ENCODE data around the gene TMEM238L. TPM values are rescaled to one million over a fixed set of nuclear protein-coding genes. Genes with fewer than 3 reads are reported as not detected.

Gene TMEM238L
- total and polyA plus RNA-seq, 9 of the 15 experiments (the other 6 are each of a cell fraction or from before 2014, with no cell fraction given) = not detected

- in situ Hi-C loops (cut with MboI) = no loop called here
Measured at GRCh38 chr17:10775058-10775457, 28.8 kb downstream of the TMEM238L start.

More at GRCh38 chr17:10775058-10775457, 28.8 kb downstream of the TMEM238L start:
- FAIRE-seq = no peak
- Histone ChIP-seq H3K4me3 (no peak overlapping the region), H3K27me3 (ENCODE audit: control insufficient read depth in 2 of 2, insufficient read depth in 2 of 2, low read length in 2 of 2) (no peaks in the 10 kb centered on the region), H3K9me3 (replicated peaks; ENCODE audit: control insufficient read depth, insufficient read depth, low read depth, low read length) (no peaks in the 10 kb centered on the region), H3K9me1 (ENCODE audit: control insufficient read depth, insufficient read depth, low read length) (no peaks in the 10 kb centered on the region), H4K20me1 (replicated peaks; ENCODE audit: control insufficient read depth, insufficient read depth, low read length) (no peaks in the 10 kb centered on the region), H3K4me1 (replicated peaks in 1 of 2; ENCODE audit: control insufficient read depth in 2 of 2, insufficient read depth in 2 of 2, low read length in 2 of 2) (no peaks in the 10 kb centered on the region), H3K27ac (ENCODE audit: extremely low read depth, low read depth, low read length) (no peak overlapping the region), H2AFZ (ENCODE audit: low read depth, low read length) (no peak overlapping the region), H3K4me2 (ENCODE audit: insufficient read depth, low read length) (no peak overlapping the region), H3K79me2 (ENCODE audit: control insufficient read depth, insufficient read depth, low read length) (no peaks in the 10 kb centered on the region), H3K9ac (ENCODE audit: insufficient read depth in 1 of 2, low read depth in 2 of 2, low read length in 2 of 2) (no peak overlapping the region), H3K36me3 (ENCODE audit: control insufficient read depth, insufficient read depth, low read length) (no peaks in the 10 kb centered on the region)
- TF ChIP-seq C11orf30 (IDR thresholded peaks at IDR 0.05; ENCODE audit: low read depth) (peak; percentile 32; the same call in 1 of the 2 replicates), TAF9B (IDR thresholded peaks at IDR 0.05; ENCODE audit: partially characterized antibody) (no peak), MITF (IDR thresholded peaks at IDR 0.05) (no peak), ZNF316 (IDR thresholded peaks at IDR 0.05) (peak; percentile 37), ZNF324 (CRISPR knock-in tag; IDR thresholded peaks at IDR 0.05) (no peak), SP2 (IDR thresholded peaks at IDR 0.05; ENCODE audit: extremely low read depth, low read depth, low read length, poor library complexity, severe bottlenecking) (no peak)
- TF ChIP-seq, protein P1, sequence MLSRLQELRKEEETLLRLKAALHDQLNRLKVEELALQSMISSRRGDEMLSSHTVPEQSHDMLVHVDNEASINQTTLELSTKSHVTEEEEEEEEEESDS (CRISPR knock-in tag; IDR thresholded peaks at IDR 0.05) = no peak
- no peak for DNase-seq (ENCODE audit: extremely low read depth in 1 of 4, low spot score in 3 of 4)
- ChIA-PET POLR2A (no interaction called here), CTCF (ENCODE audit: low intra/inter-chr PET ratio) (no interaction called here)
- 0% methylated on average over 2 of the region's 4 CpGs for WGBS (ENCODE audit: insufficient coverage, low coverage, missing lambda C conversion rate)
- no peak for ATAC-seq
- BruUV-seq (replicated peaks) = no TSS peak
- intact Hi-C loops (cut with micrococcal nuclease) = no loop called here

Data from K562 (cell line).